ENCODE results near the gene SYT17. TPM values are rescaled to one million over a fixed set of nuclear protein-coding genes. Genes with fewer than 3 reads are reported as not detected.

SYT17 gene
- total and polyA plus RNA-seq, 10 of the 15 experiments (the other 5 are each of a cell fraction or from before 2014, with no cell fraction given) = 3.7 to 12.3 (median 5.0) TPM

DNA sequence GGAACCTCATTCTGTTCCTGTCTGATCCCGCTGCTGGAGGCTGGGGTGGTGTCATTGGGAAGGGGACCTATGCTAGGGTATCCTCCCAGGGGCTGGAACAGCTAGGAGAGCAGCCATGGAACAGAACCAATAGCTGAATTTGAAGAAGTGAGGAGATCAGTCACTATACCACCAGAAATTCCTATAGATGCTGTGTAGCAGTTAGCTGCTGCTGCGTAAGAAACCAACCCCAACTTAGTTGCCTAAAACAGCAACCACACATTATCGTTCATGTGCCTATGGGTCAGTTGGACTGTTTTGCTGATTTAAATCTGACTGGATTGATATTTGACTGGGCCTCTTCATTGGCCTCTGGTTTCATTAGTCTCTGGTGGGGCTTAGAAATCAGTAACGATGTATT is 20.4 kb upstream of the SYT17 start:
- in situ Hi-C loops (cut with MboI) = no loop called here
- H3K9ac ChIP-seq (ENCODE audit: control insufficient read depth, insufficient read depth, low read length) = no peak overlapping the region
- H4K20me1 ChIP-seq (ENCODE audit: control insufficient read depth, insufficient read depth) = no peaks in the 10 kb centered on the region
- ChIA-PET SMC1A (ENCODE audit: uncharacterized antibody, unreplicated experiment) (no interaction called here), RAD21 (ENCODE audit: unreplicated experiment) (no interaction called here), CTCF (no interaction called here), POLR2A (interaction anchor here (0.7 kb wide), 1 partner anchor 62 kb away, joined by 5 read pairs; no protein-coding TSS in a partner anchor)
- no peak overlapping the region for H3K4me3 ChIP-seq
- no peaks in the 10 kb centered on the region for H3K36me3 ChIP-seq (ENCODE audit: control insufficient read depth in 2 of 2, insufficient read depth in 2 of 2, low read length in 1 of 2)
- no peak for ATAC-seq
- no peak overlapping the region for H3K27ac ChIP-seq (ENCODE audit: control insufficient read depth, insufficient read depth)
- H3K9me3 ChIP-seq (replicated peaks; ENCODE audit: control insufficient read depth, insufficient read depth, low read length) = no peaks in the 10 kb centered on the region; the same call in 2 of the 3 replicates
- no peak for DNase-seq (ENCODE audit: low read depth, low spot score)
- TF ChIP-seq FOXM1 (IDR thresholded peaks at IDR 0.05; ENCODE audit: low read depth, low read length) (no peak), RFX5 (IDR thresholded peaks at IDR 0.05; ENCODE audit: low read depth, low read length) (no peak), YY1 (IDR thresholded peaks at IDR 0.05; ENCODE audit: low read depth, low read length) (no peak), FOS (IDR thresholded peaks at IDR 0.05; ENCODE audit: borderline replicate concordance, extremely low read depth, insufficient read length) (no peak), ZBTB33 (IDR thresholded peaks at IDR 0.05) (no peak)
- 50% methylated on average over 4 of the region's 4 CpGs for WGBS (ENCODE audit: insufficient coverage, insufficient replicate concordance, low lambda C conversion rate, missing lambda C conversion rate)
- no TSS peak for BruUV-seq (replicated peaks)
- no peaks in the 10 kb centered on the region for H3K4me1 ChIP-seq (ENCODE audit: control insufficient read depth, insufficient read depth, low read length)
- H2AFZ ChIP-seq (ENCODE audit: control insufficient read depth, low read depth, low read length) = no peak overlapping the region
- no peak for FAIRE-seq
- intact Hi-C loops (cut with micrococcal nuclease; ENCODE audit: unreplicated experiment) = no loop called here
- H3K27me3 ChIP-seq (replicated peaks in 1 of 2; ENCODE audit: control insufficient read depth in 2 of 2, insufficient read depth in 2 of 2, low read length in 1 of 2) = 0 out of 4 replicates have a peak, but pooled peaks cover 0 to 2% of the 10 kb centered on the region in 2 experiments
- H3K79me2 ChIP-seq (ENCODE audit: control insufficient read depth, insufficient read depth, low read length) = no peaks in the 10 kb centered on the region
- no peak overlapping the region for H3K4me2 ChIP-seq (ENCODE audit: control insufficient read depth, insufficient read depth)

- Histone ChIP-seq H3K27me3 (replicated peaks in 1 of 2; ENCODE audit: control insufficient read depth in 2 of 2, insufficient read depth in 2 of 2, low read length in 1 of 2) (0 out of 4 replicates have a peak, but pooled peaks cover 0 to 2% of the 10 kb centered on the region in 2 experiments), H3K27ac (ENCODE audit: control insufficient read depth, insufficient read depth) (no peak overlapping the region), H2AFZ (ENCODE audit: control insufficient read depth, low read depth, low read length) (no peak overlapping the region), H3K36me3 (ENCODE audit: control insufficient read depth in 2 of 2, insufficient read depth in 2 of 2, low read length in 1 of 2) (no peaks in the 10 kb centered on the region), H3K79me2 (ENCODE audit: control insufficient read depth, insufficient read depth, low read length) (no peaks in the 10 kb centered on the region), H3K9me3 (replicated peaks; ENCODE audit: control insufficient read depth, insufficient read depth, low read length) (no peaks in the 10 kb centered on the region; the same call in 2 of the 3 replicates), H3K9ac (ENCODE audit: control insufficient read depth, insufficient read depth, low read length) (no peak overlapping the region), H3K4me1 (ENCODE audit: control insufficient read depth, insufficient read depth, low read length) (no peaks in the 10 kb centered on the region), H4K20me1 (ENCODE audit: control insufficient read depth, insufficient read depth) (no peaks in the 10 kb centered on the region), H3K4me3 (no peak overlapping the region), H3K4me2 (ENCODE audit: control insufficient read depth, insufficient read depth) (no peak overlapping the region)
- POLR2A ChIA-PET = no interaction called here
- WGBS (ENCODE audit: insufficient coverage, insufficient replicate concordance, low lambda C conversion rate, missing lambda C conversion rate) = 58% methylated on average over 5 of the region's 5 CpGs
- DNase-seq (ENCODE audit: low read depth, low spot score) = no peak
- RAD21 ChIA-PET (ENCODE audit: unreplicated experiment) = no interaction called here
- SMC1A ChIA-PET (ENCODE audit: uncharacterized antibody, unreplicated experiment) = no interaction called here
- in situ Hi-C loops (cut with MboI) = no loop called here
- no TSS peak for BruUV-seq (replicated peaks)
- CTCF ChIA-PET = no interaction called here
- no peak for FAIRE-seq
- ATAC-seq = no peak
- intact Hi-C loops (cut with micrococcal nuclease; ENCODE audit: unreplicated experiment) = no loop called here
- TF ChIP-seq CHD4 (IDR thresholded peaks at IDR 0.05) = no peak
- no peak for TF ChIP-seq CEBPZ (IDR thresholded peaks at IDR 0.05; ENCODE audit: low read depth, low read length)
- no peak for TF ChIP-seq SREBF1 (IDR thresholded peaks at IDR 0.05; ENCODE audit: low read length)
- no peak for TF ChIP-seq ZSCAN29 (IDR thresholded peaks at IDR 0.05)
- TF ChIP-seq ZBTB11 (CRISPR knock-in tag; IDR thresholded peaks at IDR 0.05) = no peak
These were observed 19.9 kb upstream of the SYT17 start for GRCh38 chr16:19148189-19148588.

Measured in GM12878 (cell line).